Peyer's patch (tissue), 4 donors: ENCODE results near the gene SENP8.

ENCODE experiments used
- CTCF ChIP-seq, 6 experiments: fragments of 450-650 bp in 4 of 6; fragments of 200-600 bp in 2 of 6; sonication (generic) in 1 of 6; IDR thresholded peaks; one replicate each; pipeline ENCODE4 v1.5.1; 2017 to 2019; ENCODE audit warnings: antibody characterized with exemption in 6 of 6, mild to moderate bottlenecking in 3 of 6, moderate library complexity in 1 of 6
- POLR2A ChIP-seq, 2 donors: fragments of 450-650 bp; IDR thresholded peaks; one replicate each; pipeline ENCODE4 v1.5.1; 2017; ENCODE audit warnings: antibody characterized with exemption in 2 of 2, mild to moderate bottlenecking in 2 of 2, moderate library complexity in 2 of 2

DNA sequence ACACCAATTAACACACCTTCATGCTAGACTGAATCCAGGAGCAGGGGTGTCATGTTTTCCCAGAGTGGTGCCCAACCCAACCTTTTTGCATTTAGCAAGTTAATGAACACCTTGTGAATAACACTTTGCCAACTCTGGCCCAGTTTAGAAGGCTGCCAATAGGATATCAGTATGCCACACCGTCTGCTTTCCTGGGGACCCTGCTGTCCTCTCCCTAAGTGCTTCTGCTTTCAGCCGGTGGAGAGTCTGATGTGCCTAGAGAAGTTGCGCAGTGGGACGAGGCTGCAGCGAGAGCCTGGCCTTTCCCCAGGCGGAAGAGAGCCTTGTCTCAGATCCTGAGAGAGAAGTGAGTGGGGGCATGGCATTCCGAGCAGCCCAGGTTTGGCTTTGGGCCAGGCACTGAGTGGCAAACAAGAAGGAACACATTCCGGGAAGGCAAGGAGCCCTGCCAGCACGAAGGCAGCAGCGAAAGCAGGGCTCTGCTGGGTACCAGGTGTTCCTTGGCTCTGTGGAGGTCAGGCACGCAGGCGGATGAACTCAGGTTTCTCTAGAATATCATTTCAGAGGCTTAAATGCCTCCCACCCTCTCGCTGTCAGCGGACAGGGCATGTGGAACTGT is 36.9 kb downstream of the SENP8 start:
- TF ChIP-seq CTCF (IDR thresholded peaks at IDR 0.05) (no peak), POLR2A (IDR thresholded peaks at IDR 0.05) (no peak)
